TTC549 (cell line): ENCODE data around the gene GPR31.
"Not testable (repeated sequence)": the region's sequence is repeated elsewhere in the genome, so short reads cannot be mapped to it uniquely, and the experiment has no call there.

ENCODE experiments used
- FAIRE-seq: peaks from 2 replicates; lab custom pipeline; 2012; peaks lifted over from hg19 to GRCh38; lab: Jason Lieb, UNC

The GPR31 gene, protein sequence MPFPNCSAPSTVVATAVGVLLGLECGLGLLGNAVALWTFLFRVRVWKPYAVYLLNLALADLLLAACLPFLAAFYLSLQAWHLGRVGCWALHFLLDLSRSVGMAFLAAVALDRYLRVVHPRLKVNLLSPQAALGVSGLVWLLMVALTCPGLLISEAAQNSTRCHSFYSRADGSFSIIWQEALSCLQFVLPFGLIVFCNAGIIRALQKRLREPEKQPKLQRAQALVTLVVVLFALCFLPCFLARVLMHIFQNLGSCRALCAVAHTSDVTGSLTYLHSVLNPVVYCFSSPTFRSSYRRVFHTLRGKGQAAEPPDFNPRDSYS

DNA sequence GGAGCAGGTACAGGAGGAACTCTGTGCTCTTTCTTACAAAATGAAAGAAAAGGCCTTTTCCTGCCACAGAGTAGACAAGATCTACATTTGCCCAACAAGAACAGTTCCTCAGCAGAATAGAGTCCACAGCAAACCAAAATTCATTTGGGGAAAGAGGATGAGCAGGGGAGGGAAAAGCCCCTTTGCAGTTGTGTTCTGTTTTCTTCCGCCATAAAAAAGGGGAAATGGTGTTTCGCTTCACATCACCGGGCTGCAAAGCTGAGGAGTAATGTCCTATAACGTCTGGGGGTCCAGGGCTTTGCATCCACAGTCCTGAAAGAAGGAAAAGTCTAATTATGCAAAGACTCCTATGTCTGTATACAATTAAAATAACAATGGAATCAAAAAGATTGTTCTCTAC is at the start of gene GPR31:
Gene GPR31, minus strand, starts transcription at position 118 of the 400 bp plus-strand sequence. CDS start 149 bp downstream, outside the sequence.
- no peak for FAIRE-seq

- no peak for FAIRE-seq
Observed at GRCh38 chr6:167207527-167207926, 49.7 kb upstream of the GPR31 start.

- not testable (repeated sequence) for FAIRE-seq
Observed at GRCh38 chr6:167205316-167205715, 47.5 kb upstream of the GPR31 start.

DNA sequence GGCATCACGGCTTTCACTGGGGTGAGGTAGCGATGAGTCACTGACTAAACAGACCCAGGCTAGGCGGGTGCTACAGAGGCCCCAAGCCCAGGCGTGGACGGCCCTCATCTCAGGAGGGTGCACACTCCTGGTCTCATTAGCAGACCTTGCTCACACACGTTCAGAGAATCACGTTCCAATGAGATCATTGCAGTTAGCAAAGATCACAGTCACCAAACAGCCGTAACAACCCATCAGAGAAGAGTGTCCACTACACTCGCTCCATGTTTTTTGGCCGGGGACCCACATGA is 46.2 kb upstream of the GPR31 start:
- FAIRE-seq, result not testable (repeated sequence)

GRCh38 chr6:167203261-167204058 is 45.7 kb upstream of the GPR31 start:
- FAIRE-seq, result not testable (repeated sequence)

DNA sequence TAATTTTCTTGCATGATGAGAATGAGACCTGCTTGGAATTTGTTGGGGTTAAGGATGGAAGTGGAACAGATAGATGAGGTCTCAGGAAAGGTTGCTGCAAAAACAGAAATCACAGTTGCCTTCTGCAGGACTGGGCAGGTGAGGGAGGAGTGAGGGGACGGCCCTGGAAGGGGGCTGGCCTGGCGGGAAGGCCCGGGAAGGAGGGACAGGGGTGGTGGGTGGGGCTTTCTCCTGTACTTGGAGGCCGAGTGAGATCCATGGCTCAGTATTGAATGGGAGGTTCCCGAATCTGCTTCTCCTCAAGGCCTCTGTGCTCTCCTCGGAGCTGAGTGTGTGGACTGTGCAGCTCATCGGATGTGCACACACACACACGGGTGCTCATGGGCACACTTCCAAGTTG is 44.8 kb upstream of the GPR31 start:
- FAIRE-seq, result not testable (repeated sequence)

DNA sequence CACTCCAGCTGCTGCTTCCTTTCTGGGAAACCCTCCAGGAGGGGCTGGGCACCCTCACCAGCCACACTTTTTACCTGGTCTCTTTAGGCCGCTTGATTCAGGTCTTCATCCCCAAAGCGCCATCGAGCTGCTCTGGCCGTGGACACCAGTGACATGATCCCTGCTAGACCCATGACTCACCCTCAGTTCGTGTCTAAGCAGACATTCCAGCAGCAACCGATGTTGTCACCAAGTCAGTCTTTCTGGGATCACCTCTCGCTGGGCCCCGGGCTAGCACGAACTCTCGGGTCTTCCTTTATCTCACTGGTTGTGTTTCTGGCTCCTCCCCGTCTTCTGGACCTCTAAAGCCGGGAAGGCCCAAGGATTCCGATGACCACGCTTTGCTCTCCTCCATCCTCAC is 43.0 kb upstream of the GPR31 start:
- FAIRE-seq, result no peak

DNA sequence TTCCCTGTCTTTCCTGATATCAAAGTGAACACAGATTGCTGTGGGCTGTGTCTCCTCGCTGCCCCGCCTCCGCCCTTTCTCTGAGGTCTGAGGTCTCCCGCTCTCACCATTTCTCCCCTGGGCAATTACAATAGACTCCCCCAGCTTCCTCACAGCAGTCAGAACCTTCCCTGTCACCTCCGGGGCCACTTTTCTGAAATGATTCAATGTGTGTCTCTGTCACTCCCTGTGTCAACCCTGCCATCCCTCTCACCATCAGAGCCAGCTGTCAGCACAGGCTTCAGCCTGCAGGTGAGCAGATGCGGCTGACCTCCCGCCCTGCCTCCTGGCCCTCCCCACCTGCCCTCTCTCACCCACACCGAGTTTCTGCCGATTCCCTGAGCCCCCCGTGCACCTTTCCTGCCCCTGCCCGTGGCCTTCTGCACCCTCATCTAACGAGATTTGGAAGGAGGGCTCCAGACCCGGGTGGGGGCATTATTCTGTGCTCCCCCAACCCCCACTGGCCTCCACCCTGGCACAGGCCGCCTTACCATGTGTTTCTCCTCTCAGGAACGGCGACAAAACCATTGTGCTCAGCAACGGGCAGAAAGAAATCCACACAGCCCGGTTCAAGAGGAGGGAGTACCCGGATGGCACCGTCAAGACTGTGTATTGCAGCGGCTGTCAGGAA is 38.3 kb upstream of the GPR31 start:
- not testable (repeated sequence) for FAIRE-seq

- FAIRE-seq, result not testable (repeated sequence)
Observed at GRCh38 chr6:167193515-167194125, 35.8 kb upstream of the GPR31 start.

- FAIRE-seq, result not testable (repeated sequence)
Observed at GRCh38 chr6:167191043-167191583, 33.3 kb upstream of the GPR31 start.

- not testable (repeated sequence) for FAIRE-seq
Observed at GRCh38 chr6:167187275-167187674, 29.5 kb upstream of the GPR31 start.

- not testable (repeated sequence) for FAIRE-seq
Observed at GRCh38 chr6:167185101-167185500, 27.3 kb upstream of the GPR31 start.

DNA sequence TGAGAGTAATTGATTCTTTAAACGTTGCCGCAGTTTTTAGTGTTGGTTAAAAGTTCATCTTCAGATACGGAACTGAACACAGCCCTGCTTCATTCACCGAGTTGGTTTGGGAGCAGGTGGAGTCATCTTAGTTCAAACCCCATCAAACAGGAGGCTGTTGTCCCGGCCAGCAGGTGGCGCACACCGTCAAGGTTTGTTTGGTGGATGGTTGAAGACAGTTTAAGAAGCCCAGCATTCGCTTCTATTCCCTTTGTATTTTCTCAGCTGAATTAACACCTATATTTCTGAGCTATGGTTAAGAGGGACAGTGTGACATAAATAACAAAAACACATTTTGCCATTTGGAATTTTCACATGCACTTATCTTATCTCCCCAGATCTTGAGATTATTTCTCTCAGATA is 25.1 kb upstream of the GPR31 start:
- peak; percentile 72 for FAIRE-seq

DNA sequence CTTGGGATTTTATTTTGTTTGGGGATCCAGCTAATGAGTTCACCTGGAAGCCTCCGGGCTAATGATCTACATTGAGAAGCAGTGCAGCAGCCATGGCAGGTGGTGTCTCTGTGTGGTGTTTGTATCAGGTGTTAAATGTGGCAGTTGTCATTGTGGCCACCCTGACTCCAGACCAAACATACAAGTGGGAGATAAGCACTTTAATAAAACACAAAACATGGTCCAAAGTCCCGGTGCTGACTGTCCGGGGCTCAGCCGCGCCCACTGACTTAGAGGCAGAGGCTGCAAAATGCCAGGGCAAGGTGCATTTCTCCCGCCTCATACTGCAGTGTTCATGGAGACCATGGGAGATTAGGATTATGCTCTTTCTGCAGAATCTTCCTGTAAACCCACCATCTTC is 23.6 kb upstream of the GPR31 start:
- not testable (repeated sequence) for FAIRE-seq

GRCh38 chr6:167180086-167180485 is 22.3 kb upstream of the GPR31 start:
- FAIRE-seq, result not testable (repeated sequence)

- FAIRE-seq, result not testable (repeated sequence)
Observed at GRCh38 chr6:167178896-167179655, 21.3 kb upstream of the GPR31 start.

- not testable (repeated sequence) for FAIRE-seq
Observed at GRCh38 chr6:167177271-167177670, 19.5 kb upstream of the GPR31 start.

DNA sequence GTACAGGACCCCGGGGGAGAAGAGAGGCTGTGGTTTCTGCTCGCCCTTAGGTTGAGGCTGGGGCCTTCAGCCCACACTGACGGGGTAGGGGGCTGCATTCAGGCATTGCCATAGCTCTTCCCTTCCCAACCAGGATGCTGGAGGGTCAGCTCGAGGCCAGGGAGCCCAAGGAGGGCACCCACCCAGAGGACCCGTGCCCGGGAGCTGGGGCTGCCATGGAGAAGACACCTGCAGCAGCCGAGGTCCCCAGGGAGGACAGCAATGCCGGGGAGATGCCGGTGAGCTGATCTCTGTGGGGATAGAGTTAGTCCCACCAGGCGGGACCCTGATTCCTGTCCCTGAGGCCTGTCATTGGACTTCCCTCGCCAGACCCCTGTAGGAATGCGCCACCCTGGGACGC is 14.2 kb upstream of the GPR31 start:
- FAIRE-seq, result not testable (repeated sequence)

DNA sequence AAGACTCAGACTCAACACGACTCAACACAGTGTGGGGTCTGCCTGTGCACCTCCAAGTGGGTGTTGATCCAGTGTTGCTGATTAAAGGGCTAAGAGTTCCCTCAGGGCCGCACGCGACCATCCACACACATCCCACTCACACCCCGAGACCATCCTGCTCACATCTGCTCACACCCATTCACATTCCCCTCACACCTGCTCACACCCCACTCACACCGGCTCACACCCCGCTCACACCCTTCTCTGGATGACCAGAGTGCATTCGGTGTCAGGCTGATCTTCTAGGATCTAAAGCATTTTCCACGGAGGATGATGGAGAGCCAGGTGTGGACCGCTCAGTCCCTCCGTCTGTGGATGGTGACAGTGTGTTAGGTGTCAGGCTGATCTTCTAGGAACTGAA is 13.5 kb upstream of the GPR31 start:
- not testable (repeated sequence) for FAIRE-seq

- FAIRE-seq, result not testable (repeated sequence)
Observed at GRCh38 chr6:167169867-167170266, 12.1 kb upstream of the GPR31 start.

DNA sequence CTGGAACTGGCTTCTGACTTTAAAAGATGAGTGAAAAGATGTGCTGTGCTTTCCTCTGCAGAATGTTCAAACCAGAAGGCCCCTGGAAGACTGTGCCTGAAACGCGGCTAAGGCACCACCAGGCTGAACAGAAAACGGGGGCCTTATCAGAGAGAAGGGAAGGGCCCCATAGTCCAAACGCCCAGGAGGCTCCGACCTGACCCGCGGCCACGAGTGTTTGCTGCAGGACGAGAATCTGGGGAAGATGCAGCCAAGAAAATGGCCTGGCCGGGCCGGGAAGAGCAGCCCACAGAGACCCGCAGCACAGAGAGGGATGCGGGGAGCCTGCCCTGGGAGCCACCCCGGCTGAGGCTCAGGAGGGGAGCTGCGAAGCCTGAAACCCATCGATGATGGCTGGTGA is 10.5 kb upstream of the GPR31 start:
- not testable (repeated sequence) for FAIRE-seq
